Activated T-cell treated with anti-CD3 and anti-CD28 coated beads, Interleukin-2, amount 50 U/mL, for 48 hours (primary cell): ENCODE results near the gene CDK4.
A peak's percentile ranks its signal among the peaks of the same experiment; 100 is the strongest.

Source experiments
- DNase-seq, 2 experiments: peaks; one replicate each; pipeline ENCODE4 v3.0.0-alpha.2; 2020

Gene CDK4

DNA sequence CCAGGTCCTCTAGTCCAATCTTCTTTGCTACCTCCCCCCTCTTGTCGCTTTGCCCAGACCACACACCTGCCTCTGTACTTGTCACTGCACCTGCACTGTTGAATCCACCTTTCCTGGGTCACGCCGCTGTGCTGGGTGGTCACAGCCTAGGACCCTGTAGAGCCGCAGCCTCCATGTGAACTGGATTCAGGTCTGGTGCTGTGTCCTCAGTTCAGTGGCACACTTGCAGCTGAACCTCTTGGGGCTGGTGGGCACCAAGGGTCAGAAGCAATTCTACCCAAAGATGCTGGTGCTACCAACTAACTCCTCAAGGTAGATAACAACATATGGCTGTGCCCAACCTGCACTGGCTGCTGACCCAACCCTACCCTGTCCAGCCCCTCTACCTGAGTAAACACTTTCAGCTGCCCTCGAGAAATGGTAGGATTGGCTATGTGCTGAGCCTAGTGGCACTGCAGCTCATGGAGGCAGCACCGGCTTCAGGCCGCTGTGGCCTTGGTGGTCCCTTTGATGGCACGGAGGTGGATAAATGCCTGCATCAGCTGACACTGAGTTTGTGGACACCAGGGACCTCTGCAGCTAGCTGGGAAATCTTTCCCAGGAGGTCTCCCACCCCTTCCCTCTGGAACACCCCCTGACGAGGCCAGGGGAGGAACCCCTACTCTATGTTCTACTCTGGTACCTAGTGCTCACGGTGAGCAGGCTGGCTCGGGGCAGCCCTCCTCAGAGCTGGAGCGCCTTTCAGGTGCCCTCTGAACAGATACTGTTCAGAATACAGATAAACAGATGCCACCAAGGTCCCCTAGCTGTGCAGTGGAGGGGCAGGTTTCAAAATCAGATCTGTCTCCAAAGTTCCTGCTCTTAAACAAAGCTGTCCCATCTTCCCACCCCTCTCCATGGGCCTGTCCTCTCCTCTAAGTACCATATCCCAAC, 27.8 kb downstream of the CDK4 start:
- peak; percentile 14 to 15 for DNase-seq

- DNase-seq: no peak
These were observed 28.5 kb downstream of the CDK4 start for GRCh38 chr12:57723630-57723962.

DNA sequence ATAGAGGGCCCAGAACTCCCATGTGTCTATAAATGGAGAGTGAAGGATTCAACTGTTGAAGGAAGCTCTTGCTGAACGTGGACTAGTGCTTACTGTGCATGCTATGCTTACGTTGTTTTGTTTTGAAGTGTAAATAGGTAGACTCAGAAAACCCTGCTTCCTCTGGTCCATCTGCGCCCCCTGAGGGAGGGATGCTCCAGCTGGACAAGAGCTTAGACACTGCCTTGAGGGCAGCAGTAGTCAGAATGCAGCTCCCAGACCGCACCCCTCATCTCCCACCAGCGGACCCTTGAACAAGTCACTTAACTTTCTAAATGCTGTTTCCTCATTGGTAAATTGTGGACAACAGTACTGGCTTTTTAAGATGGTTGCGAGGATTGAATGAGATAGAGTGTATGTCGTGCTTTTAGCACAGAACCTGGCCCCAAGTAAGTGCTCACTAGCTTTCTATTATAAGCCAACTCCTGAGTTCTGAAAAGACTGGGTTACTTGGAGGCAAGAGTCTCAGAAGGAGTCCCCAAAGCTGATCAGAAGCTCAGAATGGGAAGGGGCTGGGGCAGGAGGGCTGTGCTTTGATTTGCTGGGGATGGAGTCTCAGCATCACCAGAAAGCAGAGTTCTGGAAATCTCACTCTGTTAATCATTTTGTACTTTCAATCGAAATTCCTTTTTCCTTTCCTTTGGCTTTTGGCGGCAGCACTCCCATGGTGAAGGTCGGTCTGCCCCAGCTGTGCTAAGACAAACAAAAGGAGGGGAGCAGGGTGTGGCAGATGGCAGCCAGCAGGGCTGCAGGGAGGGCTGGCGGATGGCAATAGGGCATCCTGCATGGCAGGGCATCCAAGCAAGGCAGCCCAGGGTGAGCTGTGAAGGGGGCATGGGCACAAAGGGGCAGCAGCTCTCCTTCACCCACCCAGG, 29.1 kb downstream of the CDK4 start:
- DNase-seq: peak; percentile 14 to 16

DNA sequence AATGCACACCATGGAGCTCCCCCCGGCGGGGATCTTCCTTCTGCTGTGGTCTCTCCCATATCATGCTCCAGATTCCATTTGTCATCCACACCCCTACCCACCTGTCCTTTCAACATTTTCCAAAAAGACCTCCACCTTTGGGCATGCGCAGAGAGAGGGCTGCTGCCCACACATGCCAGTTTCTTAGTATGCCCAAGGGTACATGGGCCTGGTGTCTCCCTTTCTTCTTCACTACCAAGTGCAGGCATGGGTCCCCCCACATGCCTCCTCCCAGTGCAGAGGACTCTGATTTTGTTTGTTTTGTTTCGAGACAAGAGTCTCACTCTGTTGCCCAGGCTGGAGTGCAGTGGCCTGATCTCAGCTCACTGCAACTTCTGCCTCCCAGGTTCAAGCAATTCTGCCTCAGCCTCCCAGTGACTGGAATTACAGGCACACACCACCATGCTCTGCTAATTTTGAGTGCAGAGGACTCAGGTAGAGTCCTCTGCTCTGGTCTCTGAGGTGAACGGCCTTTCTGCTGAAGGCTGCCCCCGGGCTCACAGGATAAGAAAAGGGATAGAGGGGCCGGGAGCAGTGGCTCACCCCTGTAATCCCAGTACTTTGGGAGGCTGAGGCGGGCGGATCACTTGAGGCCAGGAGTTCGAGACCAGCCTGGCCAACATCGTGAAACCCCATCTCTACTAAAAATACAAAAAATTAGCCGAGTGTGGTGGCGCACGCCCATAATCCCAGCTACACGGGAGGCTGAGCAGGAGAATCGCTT, 30.1 kb downstream of the CDK4 start:
- peak; percentile 14 to 16 for DNase-seq

- peak; percentile 14 to 17 for DNase-seq
These were observed 31.2 kb downstream of the CDK4 start for GRCh38 chr12:57720606-57721595.

GRCh38 chr12:57719777-57720605, 32.1 kb downstream of the CDK4 start:
- peak; percentile 16 to 17 for DNase-seq

DNA sequence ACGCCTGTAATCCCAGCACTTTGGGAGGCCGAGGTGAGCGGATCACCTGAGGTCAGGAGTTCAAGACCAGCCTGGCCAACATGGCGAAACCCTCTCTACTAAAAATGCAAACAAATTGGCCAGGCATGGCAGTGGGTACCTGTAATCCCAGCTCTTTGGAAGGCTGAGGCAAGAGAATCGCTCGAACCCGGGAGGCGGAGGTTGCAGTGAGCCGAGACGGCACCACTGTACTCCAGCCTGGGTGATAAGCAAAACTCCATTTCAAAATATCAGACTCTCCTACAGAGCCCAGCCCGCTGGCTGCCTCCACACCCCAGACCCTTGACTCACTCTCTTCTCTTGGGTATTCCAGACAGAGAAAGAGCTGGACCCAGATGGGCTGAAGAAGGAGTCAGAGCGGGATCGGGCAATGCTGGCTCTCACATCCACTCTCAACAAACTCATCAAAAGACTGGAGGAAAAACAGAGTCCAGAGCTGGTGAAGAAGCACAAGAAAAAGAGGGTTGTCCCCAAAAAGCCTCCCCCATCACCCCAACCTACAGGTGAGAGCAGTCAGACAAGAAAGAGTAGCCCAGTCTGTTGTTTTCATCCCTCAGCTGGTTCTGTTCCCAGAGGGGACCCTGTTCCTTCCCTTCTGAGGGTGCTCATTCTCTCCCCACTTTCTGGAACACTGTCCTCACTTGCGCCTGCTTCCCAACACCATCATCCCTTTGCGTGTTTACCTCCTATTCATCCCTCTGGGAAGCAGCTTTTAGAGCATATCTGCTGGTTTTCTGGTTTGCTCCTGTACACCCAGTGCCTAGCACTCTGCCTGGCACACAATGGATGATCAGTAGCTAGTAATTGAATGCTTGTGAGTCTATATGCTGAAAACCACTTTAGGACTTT, 33.2 kb downstream of the CDK4 start:
- peak; percentile 15 to 17 for DNase-seq

GRCh38 chr12:57717846-57718640, 34.1 kb downstream of the CDK4 start:
- peak; percentile 11 to 14 for DNase-seq

GRCh38 chr12:57717131-57717530, 35.0 kb downstream of the CDK4 start:
- DNase-seq: peak; percentile 8 to 12

GRCh38 chr12:57716305-57716704, 35.8 kb downstream of the CDK4 start:
- DNase-seq: peak in 1 of 2 experiments; percentile 14

- DNase-seq: peak; percentile 8 to 10
These were observed 36.3 kb downstream of the CDK4 start for GRCh38 chr12:57715786-57716185.

DNA sequence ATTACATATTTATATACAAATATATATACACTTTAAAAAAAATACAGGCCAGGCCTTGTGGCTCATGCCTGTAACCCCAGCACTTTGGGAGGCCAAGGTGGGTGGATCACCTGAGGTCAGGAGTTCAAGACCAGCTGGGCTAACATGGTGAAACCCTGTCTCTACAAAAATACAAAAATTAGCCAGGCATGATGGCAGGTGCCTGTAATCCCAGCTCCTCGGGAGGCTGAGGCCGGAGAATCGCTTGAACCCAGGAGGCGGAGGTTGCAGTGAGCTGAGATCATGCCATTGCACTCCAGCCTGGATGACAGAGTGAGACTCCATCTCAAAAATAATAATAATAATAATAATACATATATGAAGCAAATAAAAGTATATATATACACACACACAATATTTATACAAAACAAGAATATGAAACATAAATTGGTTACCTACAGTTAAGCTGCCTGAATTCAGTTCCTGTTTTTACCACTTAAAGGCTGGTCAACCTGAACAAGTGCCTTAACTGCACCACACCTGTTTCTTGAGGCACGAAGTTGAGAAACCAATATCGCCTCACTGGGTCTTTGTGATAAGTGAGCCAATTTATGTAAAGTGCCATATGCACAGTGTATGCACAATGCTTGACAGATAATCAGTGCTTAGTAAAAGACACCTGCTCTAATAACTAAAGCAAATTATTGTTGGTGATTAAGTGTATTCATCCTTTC, 36.9 kb downstream of the CDK4 start:
- peak; percentile 2 to 7 for DNase-seq

GRCh38 chr12:57713209-57713608, 38.9 kb downstream of the CDK4 start:
- peak in 1 of 2 experiments; percentile 8 for DNase-seq

DNA sequence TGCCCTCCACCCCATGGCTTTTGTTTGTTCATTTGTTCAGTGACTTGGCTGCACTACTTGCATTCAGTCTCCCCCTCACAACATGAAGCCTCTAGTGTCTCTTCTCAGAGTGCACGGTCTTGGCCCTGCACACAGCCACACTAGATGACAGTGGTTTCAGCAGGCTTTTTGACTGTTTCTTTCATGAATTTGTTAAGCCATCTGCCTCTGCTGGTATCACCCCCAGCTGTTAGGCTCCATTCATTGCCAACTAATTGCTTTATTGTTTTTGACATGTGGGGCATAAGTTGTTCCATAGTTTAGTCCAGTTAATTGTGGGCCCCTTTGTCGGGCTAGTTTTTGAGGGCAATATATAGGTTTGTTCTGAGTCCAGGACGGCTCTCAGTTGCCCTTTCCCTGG, 39.4 kb downstream of the CDK4 start:
- DNase-seq: peak in 1 of 2 experiments; percentile 8

GRCh38 chr12:57708296-57708695, 43.8 kb downstream of the CDK4 start:
- no peak for DNase-seq

- DNase-seq: no peak
These were observed 44.9 kb downstream of the CDK4 start for GRCh38 chr12:57707250-57707649.

- DNase-seq: no peak
These were observed 51.8 kb downstream of the CDK4 start for GRCh38 chr12:57700317-57700716.

DNA sequence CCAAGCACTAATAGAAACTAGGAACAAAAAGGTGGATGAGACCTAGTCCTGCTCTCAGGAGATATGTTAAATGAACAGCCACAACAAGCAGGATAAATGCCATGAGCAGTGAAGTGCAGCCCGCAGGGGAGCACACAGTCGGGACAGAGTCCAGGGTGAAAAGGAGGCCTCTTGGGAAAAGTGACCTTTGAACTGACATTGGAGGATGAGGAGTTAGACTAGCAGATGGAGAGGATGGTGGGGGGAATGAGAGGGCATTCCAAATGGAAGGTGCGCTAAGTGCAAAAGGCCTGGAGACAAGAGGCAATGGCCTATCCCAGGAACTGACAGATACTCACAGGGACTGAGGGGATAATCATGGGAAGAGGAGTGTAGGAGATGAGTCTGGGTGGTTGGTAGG, 53.7 kb downstream of the CDK4 start:
- DNase-seq: no peak
